ENCODE data around the gene MAEA.

- TF ChIP-seq EZH2 (IDR thresholded peaks at IDR 0.05; ENCODE audit: insufficient read depth, poor library complexity, severe bottlenecking) (no peak), EZH2phosphoT487 (IDR thresholded peaks at IDR 0.05; ENCODE audit: insufficient read depth, low read depth) (no peak)
Measured at GRCh38 chr4:1376841-1377605, 87.3 kb downstream of the MAEA start.
